ENCODE measurements around the gene FDCSP. TPM values are rescaled to one million over a fixed set of nuclear protein-coding genes. Genes with fewer than 3 reads are reported as not detected.

The FDCSP gene
- polyA plus RNA-seq, 1 donor from 2014 or later = not detected

DNA sequence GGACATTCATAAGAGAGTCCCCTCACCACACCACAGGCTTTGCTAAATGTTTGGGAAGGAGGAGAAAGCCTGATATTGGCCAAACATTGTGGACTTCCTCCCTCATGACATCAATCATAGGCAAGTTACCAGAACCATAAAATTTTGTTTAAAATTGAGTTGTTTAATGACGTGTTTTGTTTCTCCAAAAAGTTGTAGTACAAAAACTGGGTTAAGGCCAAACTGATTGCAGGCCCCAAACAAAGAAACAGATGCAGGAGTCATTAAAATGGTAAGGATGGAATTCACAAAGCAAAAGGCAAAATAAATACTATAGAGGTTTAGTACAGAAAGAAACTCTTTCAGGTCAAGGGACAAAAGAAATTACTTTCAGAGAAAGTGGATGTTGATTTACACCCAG is 34.3 kb upstream of the FDCSP start:
- TF ChIP-seq, protein P1, sequence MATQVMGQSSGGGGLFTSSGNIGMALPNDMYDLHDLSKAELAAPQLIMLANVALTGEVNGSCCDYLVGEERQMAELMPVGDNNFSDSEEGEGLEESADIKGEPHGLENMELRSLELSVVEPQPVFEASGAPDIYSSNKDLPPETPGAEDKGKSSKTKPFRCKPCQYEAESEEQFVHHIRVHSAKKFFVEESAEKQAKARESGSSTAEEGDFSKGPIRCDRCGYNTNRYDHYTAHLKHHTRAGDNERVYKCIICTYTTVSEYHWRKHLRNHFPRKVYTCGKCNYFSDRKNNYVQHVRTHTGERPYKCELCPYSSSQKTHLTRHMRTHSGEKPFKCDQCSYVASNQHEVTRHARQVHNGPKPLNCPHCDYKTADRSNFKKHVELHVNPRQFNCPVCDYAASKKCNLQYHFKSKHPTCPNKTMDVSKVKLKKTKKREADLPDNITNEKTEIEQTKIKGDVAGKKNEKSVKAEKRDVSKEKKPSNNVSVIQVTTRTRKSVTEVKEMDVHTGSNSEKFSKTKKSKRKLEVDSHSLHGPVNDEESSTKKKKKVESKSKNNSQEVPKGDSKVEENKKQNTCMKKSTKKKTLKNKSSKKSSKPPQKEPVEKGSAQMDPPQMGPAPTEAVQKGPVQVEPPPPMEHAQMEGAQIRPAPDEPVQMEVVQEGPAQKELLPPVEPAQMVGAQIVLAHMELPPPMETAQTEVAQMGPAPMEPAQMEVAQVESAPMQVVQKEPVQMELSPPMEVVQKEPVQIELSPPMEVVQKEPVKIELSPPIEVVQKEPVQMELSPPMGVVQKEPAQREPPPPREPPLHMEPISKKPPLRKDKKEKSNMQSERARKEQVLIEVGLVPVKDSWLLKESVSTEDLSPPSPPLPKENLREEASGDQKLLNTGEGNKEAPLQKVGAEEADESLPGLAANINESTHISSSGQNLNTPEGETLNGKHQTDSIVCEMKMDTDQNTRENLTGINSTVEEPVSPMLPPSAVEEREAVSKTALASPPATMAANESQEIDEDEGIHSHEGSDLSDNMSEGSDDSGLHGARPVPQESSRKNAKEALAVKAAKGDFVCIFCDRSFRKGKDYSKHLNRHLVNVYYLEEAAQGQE (IDR thresholded peaks at IDR 0.05; ENCODE audit: borderline replicate concordance) = no peak
- TF ChIP-seq TAF1 (IDR thresholded peaks at IDR 0.05; ENCODE audit: low read depth) (no peak), POLR2AphosphoS5 (IDR thresholded peaks at IDR 0.05) (no peak), EP300 (conservative IDR thresholded peaks at IDR 0.05; ENCODE audit: poor library complexity, severe bottlenecking) (no peak)
- no peak overlapping the region for H3K4me2 ChIP-seq (ENCODE audit: low read length)
- no peak overlapping the region for H3K4me3 ChIP-seq (ENCODE audit: low read length)
- H2AFZ ChIP-seq (ENCODE audit: low read depth, low read length) = no peak overlapping the region
- H3K36me3 ChIP-seq (ENCODE audit: insufficient read depth, low read length) = no peaks in the 10 kb centered on the region
- no peaks in the 10 kb centered on the region for H3K9me3 ChIP-seq (ENCODE audit: low read length)
- no peak overlapping the region for H3K27ac ChIP-seq (ENCODE audit: low read length)
- no peak overlapping the region for H3K9ac ChIP-seq (ENCODE audit: low read length)
- no peaks in the 10 kb centered on the region for H3K79me2 ChIP-seq (replicated peaks; ENCODE audit: insufficient read depth, low read length)
- no peaks in the 10 kb centered on the region for H3K27me3 ChIP-seq (ENCODE audit: insufficient read depth, low read depth, low read length)
- no peaks in the 10 kb centered on the region for H4K20me1 ChIP-seq (ENCODE audit: insufficient read depth)
- H3F3A ChIP-seq (ENCODE audit: insufficient read depth, low read length, poor library complexity, severe bottlenecking) = no peaks in the 10 kb centered on the region
- no peaks in the 10 kb centered on the region for H3K9me2 ChIP-seq (ENCODE audit: insufficient read depth, low read length)

DNA sequence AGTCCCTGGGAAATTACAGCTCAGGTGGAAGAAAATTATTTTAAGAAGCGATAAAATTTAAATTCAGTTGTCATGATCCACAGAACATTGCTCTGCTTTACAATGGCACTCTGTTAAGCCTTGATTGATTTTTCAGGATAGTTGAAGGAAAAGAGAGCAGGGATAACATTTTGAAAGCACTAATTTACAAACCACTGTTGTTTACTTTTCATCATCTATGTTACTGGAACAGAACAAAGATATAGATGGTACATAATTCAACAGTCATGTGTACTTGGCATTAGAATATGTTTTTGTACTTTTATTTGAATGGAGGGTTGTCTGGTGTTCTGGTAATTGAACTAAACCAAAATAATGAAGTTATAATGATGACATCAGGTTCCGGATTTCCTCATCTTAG is 33.0 kb upstream of the FDCSP start:
- Histone ChIP-seq H3F3A (ENCODE audit: insufficient read depth, low read length, poor library complexity, severe bottlenecking) (no peaks in the 10 kb centered on the region), H3K9me2 (ENCODE audit: insufficient read depth, low read length) (no peaks in the 10 kb centered on the region), H3K79me2 (replicated peaks; ENCODE audit: insufficient read depth, low read length) (no peaks in the 10 kb centered on the region), H3K9ac (ENCODE audit: low read length) (no peak overlapping the region), H3K4me2 (ENCODE audit: low read length) (no peak overlapping the region), H3K4me3 (ENCODE audit: low read length) (no peak overlapping the region), H3K27ac (ENCODE audit: low read length) (no peak overlapping the region), H4K20me1 (ENCODE audit: insufficient read depth) (no peaks in the 10 kb centered on the region), H3K27me3 (ENCODE audit: insufficient read depth, low read depth, low read length) (no peaks in the 10 kb centered on the region), H3K36me3 (ENCODE audit: insufficient read depth, low read length) (no peaks in the 10 kb centered on the region), H2AFZ (ENCODE audit: low read depth, low read length) (no peak overlapping the region), H3K9me3 (ENCODE audit: low read length) (no peaks in the 10 kb centered on the region)
- TF ChIP-seq SMC3 (conservative IDR thresholded peaks at IDR 0.05; ENCODE audit: poor library complexity) (no peak), EP300 (conservative IDR thresholded peaks at IDR 0.05; ENCODE audit: poor library complexity, severe bottlenecking) (no peak), EZH2 (IDR thresholded peaks at IDR 0.05; ENCODE audit: borderline replicate concordance, insufficient read depth, low read length, poor library complexity, severe bottlenecking) (no peak), TAF1 (IDR thresholded peaks at IDR 0.05; ENCODE audit: low read depth) (no peak), RAD21 (conservative IDR thresholded peaks at IDR 0.05) (no peak), MXI1 (conservative IDR thresholded peaks at IDR 0.05; ENCODE audit: poor library complexity, severe bottlenecking) (no peak), POLR2AphosphoS5 (IDR thresholded peaks at IDR 0.05) (no peak)
- TF ChIP-seq, protein P1 (IDR thresholded peaks at IDR 0.05; ENCODE audit: borderline replicate concordance) = no peak
- TF ChIP-seq, protein P2, sequence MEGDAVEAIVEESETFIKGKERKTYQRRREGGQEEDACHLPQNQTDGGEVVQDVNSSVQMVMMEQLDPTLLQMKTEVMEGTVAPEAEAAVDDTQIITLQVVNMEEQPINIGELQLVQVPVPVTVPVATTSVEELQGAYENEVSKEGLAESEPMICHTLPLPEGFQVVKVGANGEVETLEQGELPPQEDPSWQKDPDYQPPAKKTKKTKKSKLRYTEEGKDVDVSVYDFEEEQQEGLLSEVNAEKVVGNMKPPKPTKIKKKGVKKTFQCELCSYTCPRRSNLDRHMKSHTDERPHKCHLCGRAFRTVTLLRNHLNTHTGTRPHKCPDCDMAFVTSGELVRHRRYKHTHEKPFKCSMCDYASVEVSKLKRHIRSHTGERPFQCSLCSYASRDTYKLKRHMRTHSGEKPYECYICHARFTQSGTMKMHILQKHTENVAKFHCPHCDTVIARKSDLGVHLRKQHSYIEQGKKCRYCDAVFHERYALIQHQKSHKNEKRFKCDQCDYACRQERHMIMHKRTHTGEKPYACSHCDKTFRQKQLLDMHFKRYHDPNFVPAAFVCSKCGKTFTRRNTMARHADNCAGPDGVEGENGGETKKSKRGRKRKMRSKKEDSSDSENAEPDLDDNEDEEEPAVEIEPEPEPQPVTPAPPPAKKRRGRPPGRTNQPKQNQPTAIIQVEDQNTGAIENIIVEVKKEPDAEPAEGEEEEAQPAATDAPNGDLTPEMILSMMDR (IDR thresholded peaks at IDR 0.05; ENCODE audit: poor library complexity, severe bottlenecking) = no peak
